WERI-Rb-1 (cell line): ENCODE measurements around the gene MST1.

Experiments
- DNase-seq: peaks from one replicate; pipeline ENCODE4 v3.0.0-alpha.2; 2020
- H3K27ac ChIP-seq: fragments of 250-450 bp; sonication (Bioruptor Pico); 2 replicates; pipeline ENCODE4 v1.5.1; 2020; ENCODE audit warnings: mild to moderate bottlenecking, moderate library complexity
- H3K27me3 ChIP-seq: fragments of 250-450 bp; sonication (Bioruptor Pico); 2 replicates; pipeline ENCODE4 v1.5.1; 2021; ENCODE audit warnings: mild to moderate bottlenecking, low read depth, moderate library complexity; ENCODE audit not compliant: insufficient read depth, severe bottlenecking
- H3K36me3 ChIP-seq: fragments of 250-450 bp; sonication (Bioruptor Pico); 2 replicates; pipeline ENCODE4 v1.5.1; 2020; ENCODE audit warnings: mild to moderate bottlenecking, moderate library complexity
- H3K4me3 ChIP-seq: 2 replicates; pipeline ENCODE4 v1.5.1; 2011; ENCODE audit warnings: low read depth, mild to moderate bottlenecking, control low read depth, low read length
- H3K9me3 ChIP-seq: fragments of 250-450 bp; sonication (Bioruptor Pico); 2 replicates; pipeline ENCODE4 v1.5.1; 2021; ENCODE audit warnings: mild to moderate bottlenecking, moderate library complexity; ENCODE audit not compliant: severe bottlenecking
- CTCF ChIP-seq: IDR thresholded peaks from 2 replicates; pipeline ENCODE4 v1.5.1; 2011; ENCODE audit warnings: low read depth, mild to moderate bottlenecking, control low read depth, inconsistent platforms, low read length

Gene MST1

GRCh38 chr3:49664300-49664699, 25.0 kb downstream of the MST1 start:
- no peak overlapping the region for H3K4me3 ChIP-seq
- no peak overlapping the region for H3K27ac ChIP-seq
- peaks cover 10% of the 10 kb centered on the region; the same call in 1 of the 2 replicates for H3K36me3 ChIP-seq
- no peak for DNase-seq
- TF ChIP-seq CTCF = no peak
- H3K27me3 ChIP-seq = no peaks in the 10 kb centered on the region
- no peaks in the 10 kb centered on the region for H3K9me3 ChIP-seq

- no peak overlapping the region for H3K27ac ChIP-seq
- H3K4me3 ChIP-seq = no peak overlapping the region
Observed at GRCh38 chr3:49663831-49664230, 25.4 kb downstream of the MST1 start.

GRCh38 chr3:49662720-49663413, 26.4 kb downstream of the MST1 start:
- H3K4me3 ChIP-seq = no peak overlapping the region
- H3K36me3 ChIP-seq = peaks cover 10% of the 10 kb centered on the region
- H3K9me3 ChIP-seq = no peaks in the 10 kb centered on the region
- DNase-seq = no peak
- no peak for TF ChIP-seq CTCF
- no peak overlapping the region for H3K27ac ChIP-seq
- H3K27me3 ChIP-seq = no peaks in the 10 kb centered on the region

More at GRCh38 chr3:49663831-49664230, 25.4 kb downstream of the MST1 start:
- no peaks in the 10 kb centered on the region for H3K27me3 ChIP-seq
- no peak for DNase-seq
- TF ChIP-seq CTCF = no peak
- no peaks in the 10 kb centered on the region for H3K9me3 ChIP-seq
- H3K36me3 ChIP-seq = peaks cover 10% of the 10 kb centered on the region; the same call in 1 of the 2 replicates

DNA sequence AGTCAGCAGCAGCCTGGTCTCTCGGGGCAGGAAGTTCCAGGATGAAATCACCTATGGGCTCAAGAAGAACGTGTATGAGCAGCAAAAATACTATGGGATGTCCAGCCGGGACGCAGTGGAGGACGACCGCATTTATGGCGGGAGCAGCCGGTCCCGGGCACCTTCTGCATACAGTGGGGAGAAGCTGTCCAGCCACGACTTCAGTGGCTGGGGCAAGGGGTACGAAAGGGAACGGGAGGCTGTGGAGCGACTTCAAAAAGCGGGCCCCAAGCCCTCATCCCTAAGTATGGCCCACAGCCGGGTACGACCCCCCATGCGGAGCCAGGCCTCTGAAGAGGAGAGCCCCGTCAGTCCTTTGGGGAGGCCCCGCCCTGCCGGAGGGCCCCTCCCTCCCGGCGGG, 27.3 kb downstream of the MST1 start:
- H3K36me3 ChIP-seq = peaks cover 15% of the 10 kb centered on the region
- H3K9me3 ChIP-seq = no peaks in the 10 kb centered on the region
- no peak overlapping the region for H3K4me3 ChIP-seq
- no peak for DNase-seq
- no peaks in the 10 kb centered on the region for H3K27me3 ChIP-seq
- TF ChIP-seq CTCF = no peak
- no peak overlapping the region for H3K27ac ChIP-seq

DNA sequence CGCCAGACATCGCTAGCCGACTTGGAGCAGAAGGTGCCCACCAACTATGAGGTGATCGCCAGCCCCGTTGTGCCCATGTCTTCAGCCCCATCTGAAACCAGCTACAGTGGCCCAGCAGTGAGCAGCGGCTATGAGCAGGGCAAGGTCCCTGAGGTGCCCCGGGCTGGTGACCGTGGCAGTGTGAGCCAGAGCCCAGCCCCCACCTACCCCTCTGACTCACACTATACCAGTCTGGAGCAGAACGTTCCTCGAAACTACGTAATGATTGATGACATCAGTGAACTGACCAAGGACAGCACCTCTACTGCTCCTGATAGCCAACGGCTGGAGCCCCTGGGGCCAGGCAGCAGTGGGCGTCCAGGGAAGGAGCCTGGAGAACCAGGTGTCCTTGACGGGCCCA, 28.0 kb downstream of the MST1 start:
- no peaks in the 10 kb centered on the region for H3K9me3 ChIP-seq
- no peaks in the 10 kb centered on the region for H3K27me3 ChIP-seq
- H3K27ac ChIP-seq = no peak overlapping the region
- no peak for TF ChIP-seq CTCF
- no peak for DNase-seq
- no peak overlapping the region for H3K4me3 ChIP-seq
- H3K36me3 ChIP-seq = peaks cover 18% of the 10 kb centered on the region

- no peak for DNase-seq
- H3K4me3 ChIP-seq = no peak overlapping the region
Observed at GRCh38 chr3:49659756-49660155, 29.5 kb downstream of the MST1 start.

More at GRCh38 chr3:49659756-49660155, 29.5 kb downstream of the MST1 start:
- Histone ChIP-seq H3K9me3 (no peaks in the 10 kb centered on the region), H3K36me3 (peaks cover 26% of the 10 kb centered on the region), H3K27ac (no peak overlapping the region), H3K27me3 (no peaks in the 10 kb centered on the region)
- TF ChIP-seq CTCF = no peak
